Endothelial cell of hepatic sinusoid (primary cell): ENCODE data around the gene TRPM7.
"Not testable (repeated sequence)": the region's sequence is repeated elsewhere in the genome, so short reads cannot be mapped to it uniquely, and the experiment has no call there.

ENCODE experiments used
- in situ Hi-C: cut with HindIII; loops from 2 replicates; pipeline ENCODE4 v1.10.0; 2017; ENCODE audit warnings: low sequenced_read_pairs

Gene TRPM7

DNA sequence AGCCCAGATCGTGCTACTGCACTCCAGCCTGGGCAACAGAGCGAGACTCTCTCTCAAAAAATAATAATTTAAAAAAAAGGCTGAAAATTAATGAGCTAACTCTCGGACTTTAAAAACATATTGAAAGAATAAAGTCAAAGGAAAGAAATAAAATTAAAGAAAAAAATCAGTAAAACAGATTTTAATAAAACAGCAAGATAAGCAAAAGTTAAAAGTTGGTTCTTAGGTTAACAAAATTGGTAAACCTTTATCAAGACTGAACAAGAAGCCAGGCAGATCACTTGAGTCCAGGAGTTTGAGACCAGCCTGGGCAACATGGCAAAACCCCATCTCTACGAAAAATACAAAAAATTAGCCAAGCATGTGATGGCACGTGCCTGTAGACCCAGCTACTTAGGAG is 20.7 kb downstream of the TRPM7 start:
- in situ Hi-C loops, result no loop called here

DNA sequence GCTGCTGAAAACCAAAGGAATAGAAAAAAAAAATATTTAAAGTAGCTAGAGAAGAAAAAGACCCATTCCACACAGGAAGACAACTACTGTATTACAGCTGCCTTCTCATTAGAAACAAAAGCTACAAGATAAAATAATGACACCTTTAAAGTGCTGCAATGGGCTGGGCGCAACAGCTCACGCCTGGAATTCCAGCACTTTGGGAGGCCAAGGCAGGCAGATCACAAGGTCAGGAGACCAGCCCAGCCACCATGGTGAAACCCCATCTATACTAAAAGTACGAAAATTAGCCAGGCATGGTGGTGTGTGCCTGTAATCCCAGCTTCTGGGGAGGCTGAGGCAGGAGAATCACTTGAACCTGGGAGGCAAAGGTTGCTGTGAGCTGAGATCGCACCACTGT is 31.0 kb downstream of the TRPM7 start:
- in situ Hi-C loops, result no loop called here

- in situ Hi-C loops, result no loop called here
Observed at GRCh38 chr15:50653156-50653743, 33.3 kb downstream of the TRPM7 start.

DNA sequence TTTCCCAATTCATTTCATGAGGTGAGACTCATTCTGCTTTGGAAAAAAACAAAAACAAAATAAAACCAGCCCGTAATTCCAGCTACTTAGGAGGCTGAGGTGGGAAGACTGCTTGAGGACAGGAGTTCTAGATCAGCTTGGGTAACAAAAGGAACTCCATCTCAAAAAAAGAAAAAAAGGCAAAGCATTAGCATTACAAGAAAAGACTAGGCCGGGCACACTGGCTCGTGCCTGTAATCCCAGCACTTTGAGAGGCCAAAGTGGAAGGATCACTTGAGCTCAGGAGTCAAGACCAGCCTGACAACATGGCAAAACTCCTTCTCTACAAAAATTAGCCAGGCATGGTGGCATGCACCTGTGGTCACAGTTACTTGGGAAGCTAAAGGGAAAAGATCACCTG is 33.9 kb downstream of the TRPM7 start:
- in situ Hi-C loops, result no loop called here

GRCh38 chr15:50641318-50641717 is 45.3 kb downstream of the TRPM7 start:
- in situ Hi-C loops, result loop anchor here (10.0 kb wide), 1 partner anchor 253 kb away; no protein-coding TSS in a partner anchor

DNA sequence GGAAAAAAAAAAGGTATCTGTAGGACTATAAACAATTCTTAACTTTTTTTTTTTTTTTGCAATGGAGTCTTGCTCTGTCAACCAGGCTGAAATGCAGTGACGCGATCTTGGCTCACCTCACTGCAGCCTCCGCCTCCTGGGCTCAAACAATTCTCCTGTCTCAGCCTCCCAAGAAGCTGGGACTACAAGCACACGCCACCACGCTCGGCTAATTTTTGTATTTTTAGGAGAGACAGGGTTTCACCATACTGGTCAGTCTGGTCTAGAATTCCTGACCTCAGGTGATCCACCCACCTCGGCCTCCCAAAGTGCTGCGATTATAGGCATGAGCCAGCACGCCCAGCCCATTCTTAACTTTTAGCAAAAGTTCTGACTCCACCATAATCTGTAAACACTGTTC is 50.5 kb downstream of the TRPM7 start:
- in situ Hi-C loops, result no loop called here

GRCh38 chr15:50633653-50634052 is 52.9 kb downstream of the TRPM7 start:
- in situ Hi-C loops, result no loop called here

GRCh38 chr15:50628421-50628820 is 58.2 kb downstream of the TRPM7 start:
- in situ Hi-C loops, result no loop called here

GRCh38 chr15:50627351-50628055 is 59.1 kb downstream of the TRPM7 start:
- in situ Hi-C loops, result no loop called here

GRCh38 chr15:50624616-50625168 is 61.9 kb downstream of the TRPM7 start:
- in situ Hi-C loops, result loop anchor here (5.0 kb wide), 1 partner anchor 42 kb away; no protein-coding TSS in a partner anchor

- in situ Hi-C loops, result loop anchor here (5.0 kb wide), 1 partner anchor 40 kb away; no protein-coding TSS in a partner anchor
Observed at GRCh38 chr15:50622361-50622943, 64.1 kb downstream of the TRPM7 start.

GRCh38 chr15:50616960-50617359 is 69.6 kb downstream of the TRPM7 start:
- in situ Hi-C loops, result not testable (repeated sequence)

DNA sequence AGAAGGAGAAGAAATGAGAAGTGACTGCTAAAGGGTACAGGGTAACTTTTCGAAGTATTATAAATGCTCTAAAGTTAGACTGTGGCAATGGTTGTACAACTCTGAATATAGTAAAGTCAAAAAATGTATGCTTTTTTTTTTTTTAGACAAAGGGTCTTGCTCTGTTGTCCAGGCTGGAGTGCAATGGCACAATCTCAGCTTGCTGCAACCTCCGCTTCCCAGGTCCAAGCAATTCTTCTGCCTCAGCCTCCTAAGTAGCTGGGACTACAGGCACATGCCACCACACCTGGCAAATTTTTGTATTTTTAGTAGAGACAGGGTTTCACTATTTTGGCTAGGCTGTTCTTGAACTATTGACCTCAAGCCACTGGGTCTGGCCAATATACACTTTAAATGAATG is 70.0 kb downstream of the TRPM7 start:
- in situ Hi-C loops, result not testable (repeated sequence)

DNA sequence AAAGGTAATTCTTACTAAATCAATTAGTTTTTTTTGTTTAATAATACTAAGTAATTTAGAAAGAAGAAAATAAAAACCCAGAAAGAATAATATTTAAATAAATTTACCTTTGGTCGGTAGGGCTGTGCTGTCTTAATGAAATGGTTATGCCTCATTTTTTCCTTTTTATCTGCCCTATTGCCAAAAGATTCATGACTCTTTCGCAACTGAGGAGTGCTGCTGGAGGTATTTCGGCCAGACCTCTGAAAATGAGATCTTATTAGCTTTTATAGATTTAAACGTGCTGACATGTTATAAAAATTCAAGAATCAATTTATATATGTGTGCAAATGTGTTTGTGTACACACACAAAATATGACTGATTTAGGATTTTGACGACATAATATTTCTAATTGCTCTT is 73.0 kb downstream of the TRPM7 start:
- in situ Hi-C loops, result no loop called here

GRCh38 chr15:50607129-50607528 is 79.5 kb downstream of the TRPM7 start:
- in situ Hi-C loops, result no loop called here

- in situ Hi-C loops, result no loop called here
Observed at GRCh38 chr15:50605462-50605861, 81.1 kb downstream of the TRPM7 start.

DNA sequence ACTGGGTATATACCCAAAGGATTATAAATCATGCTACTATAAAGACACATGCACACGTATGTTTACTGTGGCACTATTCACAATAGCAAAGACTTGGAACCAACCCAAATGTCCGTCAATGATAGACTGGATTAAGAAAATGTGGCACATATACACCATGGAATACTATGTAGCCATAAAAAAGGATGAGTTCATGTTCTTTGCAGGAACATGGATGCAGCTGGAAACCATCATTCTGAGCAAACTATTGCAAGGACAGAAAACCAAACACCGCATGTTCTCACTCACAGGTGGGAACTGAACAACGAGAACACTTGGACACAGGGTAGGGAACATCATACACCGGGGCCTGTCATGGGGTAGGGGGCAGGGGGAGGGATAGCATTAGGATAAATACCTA is 84.6 kb downstream of the TRPM7 start:
- in situ Hi-C loops, result not testable (repeated sequence)

GRCh38 chr15:50594311-50594710 is 92.3 kb downstream of the TRPM7 start:
- in situ Hi-C loops, result no loop called here

- in situ Hi-C loops, result no loop called here
Observed at GRCh38 chr15:50593761-50594160, 92.8 kb downstream of the TRPM7 start.

GRCh38 chr15:50590288-50590687 is 96.3 kb downstream of the TRPM7 start:
- in situ Hi-C loops, result no loop called here

DNA sequence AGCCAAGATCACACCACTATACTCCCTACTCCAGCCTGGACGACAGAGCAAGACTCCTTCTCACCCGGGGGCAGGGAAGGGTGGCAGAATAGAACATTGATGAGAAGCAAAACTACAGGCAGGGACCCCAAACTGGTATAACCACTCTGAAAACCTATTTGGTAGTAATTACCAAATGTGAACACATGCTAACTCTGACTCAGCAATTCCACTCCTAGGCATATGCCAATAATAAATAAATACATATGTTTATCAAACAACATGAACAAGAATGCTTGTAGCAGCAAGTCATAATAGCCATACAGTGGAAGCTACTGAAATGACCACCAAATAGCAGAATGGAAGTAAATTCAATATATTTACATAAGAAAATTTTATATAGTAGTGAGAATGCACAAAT is 109.1 kb downstream of the TRPM7 start:
- in situ Hi-C loops, result no loop called here

GRCh38 chr15:50576166-50576565 is 110.4 kb downstream of the TRPM7 start:
- in situ Hi-C loops, result no loop called here
